T-cell (primary cell): ENCODE results near the gene TEX44. TPM values are rescaled to one million over a fixed set of nuclear protein-coding genes. Genes with fewer than 3 reads are reported as not detected.
A peak's percentile ranks its signal among the peaks of the same experiment; 100 is the strongest.

ENCODE experiments used
- ATAC-seq, 4 experiments: fragments of 200-7000 bp in 3 of 4; fragments of 150-1000 bp in 1 of 4; cut with Tn5 transposase; replicated peaks in 1 of 4; 1 replicate in 3 of 4; 2 replicates in 1 of 4; pipeline ENCODE4 v1.10.0; 2021; ENCODE audit warnings: moderate library complexity in 3 of 4, mild to moderate bottlenecking in 2 of 4, moderate number of reproducible peaks in 1 of 4
- CTCF ChIA-PET, 2 donors: fragments of 300-600 bp; sonication (Branson Sonifier 250); formaldehyde crosslinking; loops; one replicate each; lab custom pipeline; 2022; ENCODE audit warnings: antibody characterized with exemption in 2 of 2; lab: Charles Lee
- POLR2A ChIA-PET, 2 donors: fragments of 300-600 bp; sonication (Branson Sonifier 250); formaldehyde crosslinking; loops; one replicate each; lab custom pipeline; 2022; ENCODE audit warnings: antibody characterized with exemption in 2 of 2; lab: Charles Lee
- DNase-seq, 35 experiments: peaks; one replicate each; pipeline versions ENCODE4 v3.0.0 to v3.0.0-alpha.2; 2013 to 2023
- H3K27ac ChIP-seq: one replicate; pipeline ENCODE4 v1.5.1; 2013; ENCODE audit warnings: low read length
- H3K27me3 ChIP-seq, 2 experiments: replicated peaks in 1 of 2; 1 replicate in 1 of 2; 2 replicates in 1 of 2; pipeline versions ENCODE4 v1.6.1 to v1.7.0; 2013; ENCODE audit warnings: low read length in 1 of 2, mixed read lengths in 1 of 2; ENCODE audit not compliant: control insufficient read depth in 2 of 2, insufficient read depth in 2 of 2; ENCODE audit errors: extremely low read depth in 1 of 2
- H3K36me3 ChIP-seq, 2 donors: 1 replicate in 1 of 2; 2 replicates in 1 of 2; pipeline versions ENCODE4 v1.6.1 to v1.7.0; 2013; ENCODE audit warnings: low read length in 1 of 2; ENCODE audit not compliant: control insufficient read depth in 2 of 2, insufficient read depth in 1 of 2; ENCODE audit errors: extremely low read depth in 1 of 2
- H3K4me1 ChIP-seq, 2 experiments: 1 replicate in 1 of 2; 2 replicates in 1 of 2; pipeline versions ENCODE4 v1.6.1 to v1.7.0; 2013; ENCODE audit warnings: low read length in 2 of 2, mixed read lengths in 1 of 2; ENCODE audit not compliant: insufficient read depth in 2 of 2, control insufficient read depth in 1 of 2; ENCODE audit errors: extremely low read depth in 1 of 2
- H3K4me3 ChIP-seq, 2 donors: 1 replicate in 1 of 2; 2 replicates in 1 of 2; pipeline versions ENCODE4 v1.5.1 to v1.7.0; 2013; ENCODE audit warnings: mild to moderate bottlenecking in 2 of 2, low read length in 1 of 2, moderate library complexity in 1 of 2; ENCODE audit not compliant: control insufficient read depth in 1 of 2; ENCODE audit errors: extremely low read depth in 1 of 2
- H3K9me3 ChIP-seq: 2 replicates; pipeline ENCODE4 v1.7.0; 2013
- H3K27ac Mint-ChIP-seq, 2 donors: one replicate each; pipeline ENCODE4 v1.8.0; 2020 to 2021; ENCODE audit warnings: mild to moderate bottlenecking in 2 of 2, mixed read lengths in 2 of 2
- H3K27me3 Mint-ChIP-seq, 2 donors: one replicate each; pipeline ENCODE4 v1.8.0; 2021 to 2022; ENCODE audit warnings: mixed read lengths in 2 of 2
- H3K36me3 Mint-ChIP-seq: one replicate; pipeline ENCODE4 v1.8.0; 2021; ENCODE audit warnings: mixed read lengths
- H3K4me1 Mint-ChIP-seq, 3 donors: one replicate each; pipeline ENCODE4 v1.8.0; 2020 to 2022; ENCODE audit warnings: mixed read lengths in 3 of 3, mild to moderate bottlenecking in 1 of 3
- H3K4me3 Mint-ChIP-seq, 3 donors: one replicate each; pipeline ENCODE4 v1.8.0; 2020 to 2022; ENCODE audit warnings: mild to moderate bottlenecking in 3 of 3, mixed read lengths in 3 of 3, moderate library complexity in 3 of 3
- H3K9me3 Mint-ChIP-seq, 3 donors: one replicate each; pipeline ENCODE4 v1.8.0; 2020 to 2022; ENCODE audit warnings: mixed read lengths in 3 of 3
- WGBS: methylation state at CpG from one replicate; pipeline ENCODE4 v1.1.5; 2013; ENCODE audit warnings: missing lambda C conversion rate; ENCODE audit not compliant: insufficient coverage; 5-methylcytosine and 5-hydroxymethylcytosine counted together
- total RNA-seq, 35 experiments: library from RNA in 6 of 35; stranded (reverse) in 6 of 35; fragments of 120-200 nt in 1 of 35; gene quantifications; one replicate each; pipeline versions ENCODE4 v1.2.1 to v1.2.4 and lab custom pipeline; 2013 to 2026

The TEX44 gene
- total RNA-seq, 5 donors from 2014 or later (not counting 1 experiment from before 2014, with no cell fraction given) = not detected

DNA sequence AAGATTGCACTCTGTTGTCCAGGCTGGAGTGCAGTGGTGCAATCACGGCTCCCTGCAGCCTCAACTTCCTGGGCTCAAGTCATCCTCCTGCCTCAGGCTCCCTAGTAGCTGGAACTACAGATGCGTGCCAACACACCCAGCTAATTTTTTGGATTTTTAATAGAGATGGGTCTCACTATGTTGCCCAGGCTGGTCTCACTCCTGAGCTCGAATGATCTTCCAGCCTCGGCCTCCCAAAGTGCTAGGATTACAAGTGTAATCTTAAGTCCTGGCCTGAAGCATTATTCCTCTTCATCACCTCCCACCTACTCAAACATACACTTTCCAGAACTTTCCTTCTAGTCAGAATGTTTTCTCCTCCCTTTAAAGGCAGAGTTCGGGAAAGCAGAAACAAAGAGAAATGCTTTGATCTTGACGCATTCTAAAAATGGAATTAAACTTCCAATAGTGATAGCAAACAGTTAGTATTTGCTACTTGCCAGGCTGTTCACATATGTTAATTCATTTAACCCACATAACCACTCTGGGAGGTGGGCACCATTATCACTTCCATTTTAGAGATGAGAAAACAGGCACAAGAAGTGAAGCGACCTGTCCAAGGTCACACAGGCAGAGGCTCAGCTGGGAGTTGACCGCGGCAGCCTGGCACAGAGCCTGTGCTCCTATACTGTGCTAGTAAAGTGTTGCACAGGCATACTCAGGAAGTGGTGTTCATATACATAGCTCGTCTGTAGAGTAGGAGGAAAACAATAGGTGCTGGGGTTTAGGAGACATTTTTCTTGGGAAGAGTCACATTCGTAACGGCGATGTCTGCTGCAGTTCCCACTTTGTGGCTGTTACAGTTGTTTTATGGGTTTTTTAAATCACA lies 24.6 kb downstream of the TEX44 start:
- Mint-ChIP-seq H3K4me3 (no peak overlapping the region), H3K36me3 (no peaks in the 10 kb centered on the region), H3K27me3 (no peaks in the 10 kb centered on the region), H3K9me3 (no peaks in the 10 kb centered on the region), H3K4me1 (peaks cover 24 to 29% (median 25%) of the 10 kb centered on the region in 3 donors), H3K27ac (peak overlapping the region; percentile 29 to 70)
- Histone ChIP-seq H3K4me1 (peaks cover 9 to 25% of the 10 kb centered on the region in 2 experiments), H3K9me3 (no peaks in the 10 kb centered on the region), H3K4me3 (no peak overlapping the region), H3K27ac (no peak overlapping the region), H3K36me3 (no peaks in the 10 kb centered on the region), H3K27me3 (peaks cover 0 to 15% of the 10 kb centered on the region in 2 experiments)
- WGBS = 47% methylated on average over 7 of the region's 13 CpGs
- ChIA-PET POLR2A (no interaction called here), CTCF (interaction anchor here (0.6 to 1.6 kb wide), 2 partner anchors 56 to 60 kb away, joined by 3 read pairs; no protein-coding TSS in a partner anchor)
- ATAC-seq (no peak), DNase-seq (no peak)

GRCh38 chr2:231621051-231621879 lies 28.6 kb downstream of the TEX44 start:
- Mint-ChIP-seq H3K27ac (no peak overlapping the region), H3K4me1 (peaks cover 3 to 13% (median 7%) of the 10 kb centered on the region in 3 donors), H3K4me3 (peak overlapping the region in 1 of 3 donors; percentile 47), H3K9me3 (no peaks in the 10 kb centered on the region), H3K36me3 (no peaks in the 10 kb centered on the region), H3K27me3 (no peaks in the 10 kb centered on the region)
- no peak overlapping the region for H3K27ac ChIP-seq
- 81% methylated on average over 15 of the region's 25 CpGs for WGBS
- CTCF ChIA-PET = interaction anchor here in 1 of 2 donors (0.6 kb wide), 1 partner anchor 57 kb away, joined by 3 read pairs; no protein-coding TSS in a partner anchor
- POLR2A ChIA-PET = no interaction called here
- no peak for DNase-seq
- no peaks in the 10 kb centered on the region for H3K4me1 ChIP-seq
- no peak overlapping the region for H3K4me3 ChIP-seq
- no peaks in the 10 kb centered on the region for H3K36me3 ChIP-seq
- ATAC-seq = peak in 1 of 4 experiments; percentile 29
- H3K27me3 ChIP-seq = peaks cover 0 to 6% of the 10 kb centered on the region in 2 experiments
- H3K9me3 ChIP-seq = no peaks in the 10 kb centered on the region

DNA sequence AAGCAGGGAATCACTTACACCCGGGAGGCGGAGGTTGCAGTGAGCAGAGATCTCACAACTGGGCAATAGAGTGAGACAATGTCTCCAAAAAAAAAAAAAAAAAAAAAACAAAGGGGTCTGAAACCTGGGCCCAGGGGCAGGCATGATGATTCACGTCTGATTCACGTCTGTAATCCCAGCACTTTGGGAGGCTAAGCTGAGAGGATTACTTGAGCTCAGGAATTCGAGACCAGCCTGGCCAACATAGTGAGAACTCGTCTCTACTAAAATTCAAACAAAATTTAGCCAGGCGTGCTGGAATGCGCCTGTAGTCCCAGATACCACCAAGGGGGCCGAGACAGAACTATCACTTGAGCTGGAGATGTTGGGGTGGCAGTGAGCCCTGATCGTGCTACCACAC lies 30.3 kb downstream of the TEX44 start:
- no peak overlapping the region for H3K4me3 ChIP-seq
- Mint-ChIP-seq H3K27me3 (no peaks in the 10 kb centered on the region), H3K36me3 (no peaks in the 10 kb centered on the region), H3K9me3 (no peaks in the 10 kb centered on the region), H3K4me1 (peaks cover 0 to 6% (median 3%) of the 10 kb centered on the region in 3 donors), H3K27ac (no peak overlapping the region), H3K4me3 (no peak overlapping the region)
- no peak for ATAC-seq
- no peak for DNase-seq
- H3K9me3 ChIP-seq = no peaks in the 10 kb centered on the region
- no peak overlapping the region for H3K27ac ChIP-seq
- 97% methylated on average over 4 of the region's 10 CpGs for WGBS
- no peaks in the 10 kb centered on the region for H3K36me3 ChIP-seq
- peaks cover 0 to 4% of the 10 kb centered on the region in 2 experiments for H3K4me1 ChIP-seq
- CTCF ChIA-PET = interaction anchor here in 1 of 2 donors (0.6 kb wide), 1 partner anchor 82 kb away, joined by 6 read pairs; no protein-coding TSS in a partner anchor
- peaks cover 0 to 7% of the 10 kb centered on the region in 2 experiments for H3K27me3 ChIP-seq
- POLR2A ChIA-PET = interaction anchor here in 1 of 2 donors (0.6 to 0.7 kb wide), 2 partner anchors 50 to 788 kb away, joined by 3 to 8 read pairs; no protein-coding TSS in a partner anchor

- Mint-ChIP-seq H3K36me3 (no peaks in the 10 kb centered on the region), H3K4me3 (no peak overlapping the region), H3K4me1 (peaks cover 0 to 9% (median 4%) of the 10 kb centered on the region in 3 donors), H3K27me3 (no peaks in the 10 kb centered on the region), H3K9me3 (no peaks in the 10 kb centered on the region), H3K27ac (no peak overlapping the region)
- DNase-seq (no peak), ATAC-seq (no peak)
- H3K9me3 ChIP-seq = no peaks in the 10 kb centered on the region
- peaks cover 0 to 10% of the 10 kb centered on the region in 2 experiments for H3K27me3 ChIP-seq
- WGBS = 100% methylated on average over 2 of the region's 6 CpGs
- H3K4me1 ChIP-seq = peaks cover 0 to 9% of the 10 kb centered on the region in 2 experiments
- H3K27ac ChIP-seq = no peak overlapping the region
- H3K36me3 ChIP-seq = no peaks in the 10 kb centered on the region
- ChIA-PET POLR2A (interaction anchor here in 1 of 2 donors (0.6 kb wide), 1 partner anchor 228 kb away, joined by 4 read pairs; no protein-coding TSS in a partner anchor), CTCF (interaction anchor here in 1 of 2 donors (0.7 kb wide), 1 partner anchor 308 kb away, joined by 3 read pairs; no protein-coding TSS in a partner anchor)
- H3K4me3 ChIP-seq = no peak overlapping the region
These were observed 33.8 kb downstream of the TEX44 start for GRCh38 chr2:231626449-231626848.

GRCh38 chr2:231627384-231628120 lies 34.9 kb downstream of the TEX44 start:
- no peaks in the 10 kb centered on the region for H3K36me3 ChIP-seq
- Mint-ChIP-seq H3K4me3 (no peak overlapping the region), H3K4me1 (peaks cover 0 to 9% (median 2%) of the 10 kb centered on the region in 3 donors), H3K27ac (no peak overlapping the region), H3K36me3 (no peaks in the 10 kb centered on the region), H3K9me3 (no peaks in the 10 kb centered on the region), H3K27me3 (no peaks in the 10 kb centered on the region)
- ATAC-seq = no peak
- CTCF ChIA-PET = interaction anchor here in 1 of 2 donors (0.6 kb wide), 1 partner anchor 140 kb away, joined by 4 read pairs; no protein-coding TSS in a partner anchor
- 53% methylated on average over 2 of the region's 10 CpGs for WGBS
- peaks cover 0 to 10% of the 10 kb centered on the region in 2 experiments for H3K27me3 ChIP-seq
- DNase-seq = no peak
- H3K4me3 ChIP-seq = no peak overlapping the region
- no peak overlapping the region for H3K27ac ChIP-seq
- POLR2A ChIA-PET = interaction anchor here in 1 of 2 donors (0.6 kb wide), 1 partner anchor 525 kb away, joined by 4 read pairs; no protein-coding TSS in a partner anchor
- peaks cover 0 to 9% of the 10 kb centered on the region in 2 experiments for H3K4me1 ChIP-seq
- H3K9me3 ChIP-seq = no peaks in the 10 kb centered on the region
